ENCODE data around the gene RTL10.

The RTL10 gene

GRCh38 chr22:19807161-19807913 is 47.3 kb downstream of the RTL10 start:
- no peak for DNase-seq

DNA sequence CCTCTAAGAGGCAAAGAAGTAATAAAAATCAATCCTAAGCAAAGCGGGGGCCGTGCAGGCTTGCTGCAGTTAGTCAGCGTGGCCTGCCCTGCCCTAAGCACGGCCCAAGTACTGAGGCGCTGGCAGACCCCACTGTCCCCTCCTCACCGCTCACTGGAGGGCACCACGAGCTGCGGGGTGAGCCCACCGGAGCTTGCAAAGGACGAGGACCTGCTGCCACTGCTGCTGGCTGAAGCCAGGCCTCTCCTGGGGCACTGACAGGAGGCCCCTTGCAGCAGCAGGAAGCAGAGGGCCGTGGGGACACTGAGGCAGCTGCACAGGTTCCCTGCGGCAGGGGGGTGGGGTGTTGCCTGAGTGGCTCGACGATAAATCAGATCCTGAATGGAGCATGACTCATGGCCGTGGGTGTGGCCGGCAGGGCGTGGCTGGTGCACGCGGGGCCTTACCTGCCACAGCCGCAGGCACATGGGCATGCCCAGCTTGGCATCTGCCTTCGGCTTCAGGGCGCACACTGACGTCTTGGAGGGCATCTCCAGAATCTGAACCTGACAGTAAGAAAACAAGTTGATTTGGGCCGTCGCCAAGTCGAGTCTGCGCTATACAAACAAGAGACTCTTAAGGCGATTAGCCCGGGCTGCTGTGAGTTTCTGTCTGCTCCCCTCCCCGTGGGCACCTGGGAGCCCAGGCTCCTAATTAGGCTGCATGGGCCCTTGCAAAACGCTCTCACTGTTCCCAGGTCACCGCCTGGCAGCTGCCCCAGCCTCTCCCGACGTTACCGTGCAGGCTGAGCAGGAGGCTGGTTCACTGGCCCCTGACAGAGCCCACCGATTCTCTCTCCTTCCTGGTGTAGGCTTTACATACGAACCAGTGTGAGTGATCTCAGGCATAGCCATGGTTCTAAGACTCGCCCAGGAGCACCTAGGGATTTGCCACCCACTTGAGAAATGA is 48.2 kb downstream of the RTL10 start:
- DNase-seq = no peak

DNA sequence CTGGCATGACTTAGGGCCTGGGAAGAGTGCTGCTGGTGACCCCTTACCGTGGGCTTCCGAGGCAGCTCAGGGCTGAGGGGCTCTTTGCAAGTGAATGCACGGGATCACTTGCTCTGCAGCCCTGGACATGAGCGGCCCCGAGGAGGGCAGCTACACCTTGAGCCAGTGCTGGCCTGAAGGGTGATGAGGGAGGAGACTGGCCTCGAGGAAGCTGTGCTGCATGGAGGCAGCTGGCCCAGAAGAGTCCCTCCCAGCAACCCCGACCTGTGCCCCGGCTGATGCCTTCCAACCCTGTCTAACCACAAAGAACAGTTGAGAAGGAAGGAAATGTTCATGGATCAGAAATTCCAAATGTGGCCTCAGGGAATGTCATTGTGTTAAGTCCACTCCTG is 48.9 kb downstream of the RTL10 start:
- no peak for DNase-seq

Measured in SIG-M5 (cell line).